B cell (primary cell): ENCODE measurements around the gene ACTR6. TPM values are rescaled to one million over a fixed set of nuclear protein-coding genes. Genes with fewer than 3 reads are reported as not detected.

Experiments used
- ATAC-seq: fragments of 200-7000 bp; cut with Tn5 transposase; one replicate; pipeline ENCODE4 v1.10.0; 2021; ENCODE audit warnings: low read depth, mild to moderate bottlenecking, moderate number of reproducible peaks, moderate library complexity
- CTCF ChIA-PET: fragments of 350-600 bp; sonication (Branson Sonifier 250); formaldehyde crosslinking; loops from one replicate; lab custom pipeline; 2021; ENCODE audit warnings: antibody characterized with exemption, inconsistent platforms; lab: Charles Lee
- POLR2A ChIA-PET: fragments of 350-600 bp; sonication (Branson Sonifier 250); formaldehyde crosslinking; loops from one replicate; lab custom pipeline; 2021; ENCODE audit warnings: antibody characterized with exemption; lab: Charles Lee
- DNase-seq: peaks from one replicate; pipeline ENCODE4 v3.0.0; 2013
- H2AFZ ChIP-seq: 2 replicates; pipeline ENCODE4 v1.6.1; 2012; ENCODE audit warnings: mild to moderate bottlenecking, low read depth, low read length; ENCODE audit not compliant: insufficient read depth, poor library complexity, severe bottlenecking
- H3K27ac ChIP-seq, 2 donors: 1 replicate in 1 of 2; 2 replicates in 1 of 2; pipeline ENCODE4 v1.5.1; 2012 to 2013; ENCODE audit warnings: low read length in 2 of 2, mild to moderate bottlenecking in 2 of 2, moderate library complexity in 1 of 2
- H3K27me3 ChIP-seq, 4 experiments: fragments of 200-600 bp in 1 of 4; sonication (generic) in 1 of 4; replicated peaks in 1 of 4; 1 replicate in 2 of 4; 2 replicates in 2 of 4; pipeline versions ENCODE4 v1.6.1 to v1.7.0; 2013 to 2016; ENCODE audit warnings: low read length in 3 of 4, mild to moderate bottlenecking in 2 of 4, mixed read lengths in 1 of 4, moderate library complexity in 1 of 4; ENCODE audit not compliant: insufficient read depth in 4 of 4, control insufficient read depth in 3 of 4; ENCODE audit errors: control extremely low read depth in 1 of 4
- H3K36me3 ChIP-seq, 2 experiments: replicated peaks in 1 of 2; 1 replicate in 1 of 2; 2 replicates in 1 of 2; pipeline versions ENCODE4 v1.6.1 to v1.7.1; 2013; ENCODE audit warnings: low read length in 1 of 2; ENCODE audit not compliant: insufficient read depth in 2 of 2, control insufficient read depth in 1 of 2; ENCODE audit errors: control extremely low read depth in 1 of 2, extremely low read depth in 1 of 2
- H3K4me1 ChIP-seq, 2 donors: fragments of 200-600 bp in 1 of 2; sonication (generic) in 1 of 2; 1 replicate in 1 of 2; 2 replicates in 1 of 2; pipeline versions ENCODE4 v1.5.1 to v1.6.1; 2013 to 2017; ENCODE audit warnings: low read length in 2 of 2; ENCODE audit not compliant: control insufficient read depth in 2 of 2, insufficient read depth in 2 of 2
- H3K4me2 ChIP-seq: replicated peaks from 2 replicates; pipeline ENCODE3; 2012; ENCODE audit warnings: mild to moderate bottlenecking, low read depth, low read length; ENCODE audit not compliant: poor library complexity, severe bottlenecking
- H3K4me3 ChIP-seq, 5 experiments: fragments of 200-600 bp in 1 of 5; sonication (generic) in 1 of 5; 1 replicate in 3 of 5; 2 replicates in 2 of 5; pipeline versions ENCODE4 v1.5.1 to v1.7.0; 2011 to 2016; ENCODE audit warnings: low read length in 4 of 5, mild to moderate bottlenecking in 4 of 5, low read depth in 2 of 5, control low read depth in 1 of 5, moderate library complexity in 1 of 5; ENCODE audit not compliant: insufficient read depth in 1 of 5; ENCODE audit errors: control extremely low read depth in 1 of 5, extremely low read depth in 1 of 5
- H3K79me2 ChIP-seq: fragments of 200-600 bp; sonication (generic); one replicate; pipeline ENCODE4 v1.6.0; 2016; ENCODE audit warnings: low read length; ENCODE audit not compliant: control insufficient read depth, insufficient read depth
- H3K9ac ChIP-seq: fragments of 200-600 bp; sonication (generic); 2 replicates; pipeline ENCODE4 v1.6.1; 2017; ENCODE audit warnings: mild to moderate bottlenecking, low read length, moderate library complexity
- H3K9me3 ChIP-seq, 3 donors: one replicate each; pipeline versions ENCODE4 v1.6.1 to v1.7.1; 2013; ENCODE audit warnings: low read length in 2 of 3; ENCODE audit not compliant: control insufficient read depth in 2 of 3, insufficient read depth in 1 of 3; ENCODE audit errors: control extremely low read depth in 1 of 3
- H4K20me1 ChIP-seq: 2 replicates; pipeline ENCODE4 v1.6.0; 2012; ENCODE audit warnings: mild to moderate bottlenecking, low read length; ENCODE audit not compliant: insufficient read depth, control insufficient read depth, poor library complexity, severe bottlenecking
- H3K27ac Mint-ChIP-seq: one replicate; pipeline ENCODE4 v1.8.0; 2021; ENCODE audit warnings: mixed read lengths
- H3K27me3 Mint-ChIP-seq: one replicate; pipeline ENCODE4 v1.8.0; 2021; ENCODE audit warnings: mixed read lengths
- H3K4me1 Mint-ChIP-seq: one replicate; pipeline ENCODE4 v1.8.0; 2021; ENCODE audit warnings: mixed read lengths
- H3K4me3 Mint-ChIP-seq: one replicate; pipeline ENCODE4 v1.8.0; 2021; ENCODE audit warnings: mixed read lengths
- H3K9me3 Mint-ChIP-seq: one replicate; pipeline ENCODE4 v1.8.0; 2022; ENCODE audit warnings: mixed read lengths; ENCODE audit not compliant: insufficient read depth
- CTCF ChIP-seq: fragments of 200-600 bp; IDR thresholded peaks from one replicate; pipeline ENCODE4 v1.8.0; 2022; ENCODE audit warnings: antibody characterized with exemption, mild to moderate bottlenecking
- EZH2 ChIP-seq: IDR thresholded peaks from 2 replicates; pipeline ENCODE4 v1.6.1; 2012; ENCODE audit warnings: borderline replicate concordance, low read depth, mild to moderate bottlenecking, moderate library complexity, low read length; ENCODE audit not compliant: insufficient read depth, poor library complexity, severe bottlenecking
- WGBS: methylation state at CpG from one replicate; pipeline ENCODE4 v1.1.5; 2013; ENCODE audit warnings: missing lambda C conversion rate; ENCODE audit not compliant: insufficient coverage; 5-methylcytosine and 5-hydroxymethylcytosine counted together
- intact Hi-C: fragments of 100-400 bp; cut with micrococcal nuclease; formaldehyde crosslinking; loops from one replicate; pipeline ENCODE4 v1.10.0; 2022
- polyA plus RNA-seq: library from polyadenylated mRNA; depleted of rRNA; stranded (reverse); fragments of >200 nt; gene quantifications from 2 replicates; pipeline ENCODE4 v1.2.3, GENCODE V29; 2012
- total RNA-seq, 2 donors: library from RNA; stranded (reverse); fragments of 120-200 nt in 1 of 2; gene quantifications; 1 replicate in 1 of 2; 2 replicates in 1 of 2; pipeline versions ENCODE4 v1.2.3 to v1.2.4, GENCODE V29; 2013 to 2022

The ACTR6 gene
- total and polyA plus RNA-seq, 2 donors (not counting 1 experiment from before 2014, with no cell fraction given) = 10.1 to 30.8 TPM

DNA sequence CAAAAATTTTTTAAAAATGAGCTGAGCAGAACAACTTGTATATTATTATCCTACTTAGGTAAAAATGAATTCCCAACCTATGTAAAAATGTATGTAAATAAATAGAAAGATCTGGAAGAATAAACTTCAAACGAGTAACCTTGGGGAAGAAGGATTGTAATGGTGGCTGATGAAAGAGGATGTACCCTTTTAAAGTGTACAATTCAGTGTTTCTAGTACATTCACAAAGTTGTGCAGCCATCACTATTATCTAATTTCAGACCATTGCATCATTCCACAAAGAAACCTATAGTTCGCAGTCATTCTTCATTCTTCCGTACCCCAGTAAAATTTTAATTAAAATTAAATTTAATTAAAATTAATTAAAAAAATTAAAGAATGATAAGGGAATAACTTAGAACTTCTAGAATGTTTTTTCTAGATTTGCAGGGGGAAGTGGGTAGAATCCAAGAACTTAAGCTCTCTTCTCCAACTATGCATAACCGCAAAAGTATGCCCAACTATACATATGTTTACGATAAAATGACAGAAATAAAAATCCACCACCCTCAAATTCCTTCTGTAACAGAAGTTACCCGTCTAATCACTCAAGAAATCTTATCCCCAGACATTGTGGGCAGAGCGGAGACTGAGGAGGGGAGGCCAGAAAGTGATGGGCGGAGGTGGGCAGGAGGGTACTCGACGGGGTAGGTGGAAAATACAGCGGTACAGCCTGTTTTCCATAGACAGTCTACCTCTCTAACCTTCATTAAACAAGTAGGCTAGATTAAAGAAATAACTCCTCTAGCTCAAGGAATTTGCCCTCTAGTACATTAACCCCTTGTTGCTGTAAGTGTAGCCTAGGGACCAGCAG is 65.3 kb downstream of the ACTR6 start:
- no peaks in the 10 kb centered on the region for H3K27me3 Mint-ChIP-seq
- no peaks in the 10 kb centered on the region for H3K36me3 ChIP-seq
- peak overlapping the region; percentile 88 for H3K4me2 ChIP-seq
- ChIA-PET POLR2A (interaction anchor here (1.3 kb wide), 1 partner anchor 65 kb away, joined by 8 read pairs; the partner anchor contains the start of gene ACTR6), CTCF (interaction anchor here (1.4 to 2.7 kb wide), 4 partner anchors 10 to 65 kb away, joined by 4 to 12 read pairs (median 5); partner anchors contain the start of gene ACTR6)
- peaks cover 7% of the 10 kb centered on the region for H4K20me1 ChIP-seq
- peaks cover 37% of the 10 kb centered on the region for H3K79me2 ChIP-seq
- H3K4me3 Mint-ChIP-seq = peak overlapping the region; percentile 99
- peaks cover 31% of the 10 kb centered on the region for H3K4me1 Mint-ChIP-seq
- peaks cover 22 to 23% of the 10 kb centered on the region in 2 donors for H3K4me1 ChIP-seq
- H3K27me3 ChIP-seq = no peaks in the 10 kb centered on the region
- peak overlapping the region; percentile 98 for H2AFZ ChIP-seq
- peak overlapping the region; percentile 81 to 95 (median 89) for H3K4me3 ChIP-seq
- ATAC-seq (no peak), DNase-seq (no peak)
- TF ChIP-seq CTCF (no peak), EZH2 (no peak)
- H3K9me3 Mint-ChIP-seq = no peaks in the 10 kb centered on the region
- peak overlapping the region; percentile 93 for H3K9ac ChIP-seq
- peak overlapping the region; percentile 94 for H3K27ac Mint-ChIP-seq
- no peaks in the 10 kb centered on the region for H3K9me3 ChIP-seq
- intact Hi-C loops = loop anchor here (5.0 to 10.0 kb wide), 3 partner anchors 306 to 1751 kb away; partner anchors contain the start of genes GAS2L3, TMPO and UTP20
- peak overlapping the region in 1 of 2 donors; percentile 93 for H3K27ac ChIP-seq
- WGBS = no CpG with 5 or more reads among the region's 11 CpGs

GRCh38 chr12:100266585-100266834 is 65.9 kb downstream of the ACTR6 start:
- Mint-ChIP-seq H3K4me1 (peaks cover 32% of the 10 kb centered on the region), H3K4me3 (peak overlapping the region; percentile 99), H3K9me3 (no peaks in the 10 kb centered on the region), H3K27me3 (no peaks in the 10 kb centered on the region), H3K27ac (peak overlapping the region; percentile 94)
- Histone ChIP-seq H3K4me1 (peaks cover 22 to 23% of the 10 kb centered on the region in 2 donors), H2AFZ (peak overlapping the region; percentile 98), H3K9me3 (no peaks in the 10 kb centered on the region), H3K9ac (peak overlapping the region; percentile 93), H3K27ac (peak overlapping the region; percentile 92 to 93), H3K4me3 (peak overlapping the region; percentile 81 to 95 (median 89)), H3K4me2 (peak overlapping the region; percentile 88), H3K36me3 (no peaks in the 10 kb centered on the region), H3K27me3 (no peaks in the 10 kb centered on the region), H3K79me2 (peaks cover 42% of the 10 kb centered on the region), H4K20me1 (peaks cover 7% of the 10 kb centered on the region)
- DNase-seq (no peak), ATAC-seq (peak; percentile 80)
- ChIA-PET POLR2A (interaction anchor here (1.3 kb wide), 1 partner anchor 65 kb away, joined by 8 read pairs; the partner anchor contains the start of gene ACTR6), CTCF (interaction anchor here (1.4 to 2.7 kb wide), 4 partner anchors 10 to 66 kb away, joined by 4 to 12 read pairs (median 5); partner anchors contain the start of gene ACTR6)
- intact Hi-C loops = loop anchor here (5.0 to 10.0 kb wide), 3 partner anchors 306 to 1752 kb away; partner anchors contain the start of genes GAS2L3, TMPO and UTP20
- 0% methylated on average over 2 of the region's 6 CpGs for WGBS
- no peak for TF ChIP-seq EZH2
- TF ChIP-seq CTCF = no peak
